OCI-LY3 (cell line): ENCODE data around the gene ALG5.

Experiments
- H2AFZ ChIP-seq: fragments of 200-600, 300-600 bp; shearing (Covaris generic); 2 replicates; pipeline ENCODE4 v1.6.0; 2014; ENCODE audit warnings: antibody characterized with exemption, low read depth, low read length
- H3K27ac ChIP-seq: fragments of 200-600, 300-600 bp; sonication (generic); 2 replicates; pipeline ENCODE4 v1.5.1; 2014; ENCODE audit warnings: mild to moderate bottlenecking, low read length, moderate library complexity, mixed read lengths
- H3K27me3 ChIP-seq: fragments of 200-600, 300-600 bp; sonication (generic); 2 replicates; pipeline ENCODE4 v1.6.1; 2014; ENCODE audit warnings: low read depth, low read length, mixed read lengths
- H3K36me3 ChIP-seq: fragments of 200-600, 300-600 bp; sonication (generic); replicated peaks from 2 replicates; pipeline ENCODE3; 2014; ENCODE audit warnings: low read depth, low read length, mixed read lengths
- H3K4me1 ChIP-seq: fragments of 300-600, 200-600 bp; sonication (generic); 2 replicates; pipeline ENCODE4 v1.6.1; 2014; ENCODE audit warnings: low read length, mixed read lengths
- H3K4me2 ChIP-seq: fragments of 200-600, 300-600 bp; sonication (generic); 2 replicates; pipeline ENCODE4 v1.6.1; 2014; ENCODE audit warnings: low read length, mixed read lengths
- H3K4me3 ChIP-seq: fragments of 300-600, 200-600 bp; sonication (generic); 2 replicates; pipeline ENCODE4 v1.5.1; 2014; ENCODE audit warnings: antibody characterized with exemption, mild to moderate bottlenecking, low read length, moderate library complexity
- H3K79me2 ChIP-seq: fragments of 300-600, 200-600 bp; shearing (Covaris generic); 2 replicates; pipeline ENCODE4 v1.6.1; 2014; ENCODE audit warnings: mild to moderate bottlenecking, low read length, mixed read lengths
- H3K9ac ChIP-seq: fragments of 300-600, 200-600 bp; shearing (Covaris generic); 2 replicates; pipeline ENCODE4 v1.6.0; 2014; ENCODE audit warnings: mild to moderate bottlenecking, low read length, moderate library complexity
- H3K9me3 ChIP-seq: fragments of 200-600, 300-600 bp; shearing (Covaris generic); 2 replicates; pipeline ENCODE4 v1.6.1; 2014; ENCODE audit warnings: low read length, mixed read lengths; ENCODE audit not compliant: insufficient read depth
- H4K20me1 ChIP-seq: fragments of 200-600, 300-600 bp; sonication (generic); 2 replicates; pipeline ENCODE4 v1.6.1; 2016; ENCODE audit warnings: low read length, mixed read lengths; ENCODE audit not compliant: insufficient read depth
- CTCF ChIP-seq: fragments of 200-600, 300-600 bp; sonication (generic); IDR thresholded peaks from 2 replicates; pipeline ENCODE4 v1.5.1; 2014; ENCODE audit warnings: antibody characterized with exemption, low read length, low read depth
- EZH2phosphoT487 ChIP-seq: fragments of 200-600 bp; shearing (Covaris generic); IDR thresholded peaks from 2 replicates; pipeline ENCODE4 v1.6.1; 2018; ENCODE audit warnings: antibody characterized with exemption, mixed run types, low read depth

ALG5 gene

GRCh38 chr13:37027639-37028038, 28.5 kb upstream of the ALG5 start:
- Histone ChIP-seq H3K9ac (no peak overlapping the region), H3K9me3 (no peaks in the 10 kb centered on the region), H3K79me2 (no peaks in the 10 kb centered on the region), H3K4me1 (no peaks in the 10 kb centered on the region), H3K36me3 (peaks cover 46% of the 10 kb centered on the region), H2AFZ (no peak overlapping the region), H3K27me3 (no peaks in the 10 kb centered on the region), H3K27ac (no peak overlapping the region), H3K4me3 (no peak overlapping the region), H3K4me2 (no peak overlapping the region), H4K20me1 (no peaks in the 10 kb centered on the region)
- TF ChIP-seq CTCF (no peak), EZH2phosphoT487 (no peak)

GRCh38 chr13:37026771-37027170, 27.6 kb upstream of the ALG5 start:
- Histone ChIP-seq H3K27me3 (no peaks in the 10 kb centered on the region), H3K9ac (no peak overlapping the region), H3K27ac (no peak overlapping the region), H2AFZ (no peak overlapping the region), H4K20me1 (no peaks in the 10 kb centered on the region), H3K79me2 (no peaks in the 10 kb centered on the region), H3K9me3 (no peaks in the 10 kb centered on the region), H3K36me3 (peaks cover 46% of the 10 kb centered on the region), H3K4me3 (no peak overlapping the region), H3K4me2 (no peak overlapping the region), H3K4me1 (no peaks in the 10 kb centered on the region)
- no peak for TF ChIP-seq EZH2phosphoT487
- TF ChIP-seq CTCF: no peak

- H4K20me1 ChIP-seq: no peaks in the 10 kb centered on the region
- no peak overlapping the region for H2AFZ ChIP-seq
- H3K9me3 ChIP-seq: no peaks in the 10 kb centered on the region
- H3K9ac ChIP-seq: no peak overlapping the region
- H3K4me1 ChIP-seq: no peaks in the 10 kb centered on the region
- no peak for TF ChIP-seq CTCF
- no peak for TF ChIP-seq EZH2phosphoT487
- no peaks in the 10 kb centered on the region for H3K27me3 ChIP-seq
- peaks cover 43% of the 10 kb centered on the region for H3K36me3 ChIP-seq
- H3K4me2 ChIP-seq: no peak overlapping the region
- no peak overlapping the region for H3K27ac ChIP-seq
- no peaks in the 10 kb centered on the region for H3K79me2 ChIP-seq
- H3K4me3 ChIP-seq: no peak overlapping the region
These were observed 24.7 kb upstream of the ALG5 start for GRCh38 chr13:37023871-37024270.

- no peak overlapping the region for H3K4me3 ChIP-seq
- H3K79me2 ChIP-seq: no peaks in the 10 kb centered on the region
- no peak overlapping the region for H2AFZ ChIP-seq
- no peak overlapping the region for H3K27ac ChIP-seq
- no peaks in the 10 kb centered on the region for H4K20me1 ChIP-seq
- no peak overlapping the region for H3K9ac ChIP-seq
- H3K27me3 ChIP-seq: no peaks in the 10 kb centered on the region
- H3K4me1 ChIP-seq: no peaks in the 10 kb centered on the region
- H3K9me3 ChIP-seq: no peaks in the 10 kb centered on the region
- H3K4me2 ChIP-seq: no peak overlapping the region
- H3K36me3 ChIP-seq: peaks cover 58% of the 10 kb centered on the region
- no peak for TF ChIP-seq EZH2phosphoT487
These were observed 15.5 kb upstream of the ALG5 start for GRCh38 chr13:37014609-37015008.

GRCh38 chr13:37011788-37012187, 12.6 kb upstream of the ALG5 start:
- no peaks in the 10 kb centered on the region for H3K9me3 ChIP-seq
- H3K79me2 ChIP-seq: no peaks in the 10 kb centered on the region
- H3K36me3 ChIP-seq: peaks cover 76% of the 10 kb centered on the region
- no peak overlapping the region for H3K4me2 ChIP-seq
- H3K4me1 ChIP-seq: no peaks in the 10 kb centered on the region
- H3K27me3 ChIP-seq: no peaks in the 10 kb centered on the region
- H3K27ac ChIP-seq: no peak overlapping the region
- H4K20me1 ChIP-seq: no peaks in the 10 kb centered on the region
- no peak overlapping the region for H3K4me3 ChIP-seq
- H2AFZ ChIP-seq: no peak overlapping the region
- TF ChIP-seq EZH2phosphoT487 (no peak), CTCF (no peak)
- H3K9ac ChIP-seq: no peak overlapping the region
